ENCODE results near the gene SORBS1. TPM values are rescaled to one million over a fixed set of nuclear protein-coding genes. Genes with fewer than 3 reads are reported as not detected.

SORBS1 gene
- total RNA-seq, 1 donor from 2014 or later, result 5.1 TPM

- no peaks in the 10 kb centered on the region for H3K4me1 ChIP-seq (ENCODE audit: insufficient read depth, low read length)
- no peaks in the 10 kb centered on the region for H3K9me3 ChIP-seq (ENCODE audit: insufficient read depth, low read depth, low read length)
- no peak for FAIRE-seq
- no peak overlapping the region for H3K4me3 Mint-ChIP-seq (ENCODE audit: unreplicated experiment)
- H3K4me2 ChIP-seq (ENCODE audit: low read length), result no peak overlapping the region
- H3K4me1 Mint-ChIP-seq (ENCODE audit: low read depth, unreplicated experiment), result peaks cover 8% of the 10 kb centered on the region
- H3K27me3 ChIP-seq (ENCODE audit: insufficient read depth, low read length), result no peaks in the 10 kb centered on the region
- H3K27ac ChIP-seq (ENCODE audit: low read depth, low read length), result no peak overlapping the region
- H3K9ac ChIP-seq (ENCODE audit: low read length), result no peak overlapping the region
- H3K36me3 Mint-ChIP-seq (ENCODE audit: low read depth, unreplicated experiment), result peaks cover 6% of the 10 kb centered on the region
- H3K27ac Mint-ChIP-seq (ENCODE audit: unreplicated experiment), result no peak overlapping the region
- H3K4me3 ChIP-seq (ENCODE audit: insufficient read depth, low read depth, low read length), result no peak overlapping the region
- H2AFZ ChIP-seq (ENCODE audit: low read depth, low read length), result no peak overlapping the region
- no peak for DNase-seq (ENCODE audit: low read depth)
- peaks cover 5% of the 10 kb centered on the region for H3K27me3 Mint-ChIP-seq (ENCODE audit: low read depth, unreplicated experiment)
- H4K20me1 ChIP-seq (ENCODE audit: insufficient read depth, low read length), result no peaks in the 10 kb centered on the region
- no peaks in the 10 kb centered on the region for H3K79me2 ChIP-seq (ENCODE audit: insufficient read depth, low read length)
- no peaks in the 10 kb centered on the region for H3K9me3 Mint-ChIP-seq (ENCODE audit: unreplicated experiment)
- TF ChIP-seq CTCF (IDR thresholded peaks at IDR 0.05; ENCODE audit: insufficient read depth, low read depth, low read length) (no peak), EZH2 (IDR thresholded peaks at IDR 0.05; ENCODE audit: insufficient read depth, low read length) (no peak)
- no peaks in the 10 kb centered on the region for H3K36me3 ChIP-seq (ENCODE audit: insufficient read depth, low read length)
Measured at GRCh38 chr10:95404462-95404858, 156.7 kb downstream of the SORBS1 start.

- no peak overlapping the region for H2AFZ ChIP-seq (ENCODE audit: low read depth, low read length)
- Mint-ChIP-seq H3K27me3 (ENCODE audit: low read depth, unreplicated experiment) (peaks cover 5% of the 10 kb centered on the region), H3K9me3 (ENCODE audit: unreplicated experiment) (no peaks in the 10 kb centered on the region), H3K27ac (ENCODE audit: unreplicated experiment) (no peak overlapping the region), H3K36me3 (ENCODE audit: low read depth, unreplicated experiment) (peaks cover 8% of the 10 kb centered on the region), H3K4me1 (ENCODE audit: low read depth, unreplicated experiment) (peaks cover 3% of the 10 kb centered on the region), H3K4me3 (ENCODE audit: unreplicated experiment) (no peak overlapping the region)
- no peak overlapping the region for H3K4me2 ChIP-seq (ENCODE audit: low read length)
- no peaks in the 10 kb centered on the region for H3K79me2 ChIP-seq (ENCODE audit: insufficient read depth, low read length)
- no peak overlapping the region for H3K9ac ChIP-seq (ENCODE audit: low read length)
- H3K27ac ChIP-seq (ENCODE audit: low read depth, low read length), result no peak overlapping the region
- no peak for TF ChIP-seq EZH2 (IDR thresholded peaks at IDR 0.05; ENCODE audit: insufficient read depth, low read length)
- no peak for TF ChIP-seq CTCF (IDR thresholded peaks at IDR 0.05; ENCODE audit: insufficient read depth, low read depth, low read length)
- no peaks in the 10 kb centered on the region for H3K27me3 ChIP-seq (ENCODE audit: insufficient read depth, low read length)
- no peak overlapping the region for H3K4me3 ChIP-seq (ENCODE audit: insufficient read depth, low read depth, low read length)
- H3K36me3 ChIP-seq (ENCODE audit: insufficient read depth, low read length), result no peaks in the 10 kb centered on the region
- no peak for FAIRE-seq
- no peaks in the 10 kb centered on the region for H4K20me1 ChIP-seq (ENCODE audit: insufficient read depth, low read length)
- no peak for DNase-seq (ENCODE audit: low read depth)
- no peaks in the 10 kb centered on the region for H3K4me1 ChIP-seq (ENCODE audit: insufficient read depth, low read length)
- no peaks in the 10 kb centered on the region for H3K9me3 ChIP-seq (ENCODE audit: insufficient read depth, low read depth, low read length)
Measured at GRCh38 chr10:95403700-95404461, 157.3 kb downstream of the SORBS1 start.

All from astrocyte (in vitro differentiated cells and primary cell).